Activated CD4-positive, alpha-beta T cell treated with anti-CD3 and anti-CD28 coated beads, Interleukin-2, amount 50 U/mL, for 48 hours (primary cell): ENCODE results near the gene B3GLCT.

Experiments
- DNase-seq, 2 experiments: peaks; one replicate each; pipeline ENCODE4 v3.0.0-alpha.2; 2020

B3GLCT gene

DNA sequence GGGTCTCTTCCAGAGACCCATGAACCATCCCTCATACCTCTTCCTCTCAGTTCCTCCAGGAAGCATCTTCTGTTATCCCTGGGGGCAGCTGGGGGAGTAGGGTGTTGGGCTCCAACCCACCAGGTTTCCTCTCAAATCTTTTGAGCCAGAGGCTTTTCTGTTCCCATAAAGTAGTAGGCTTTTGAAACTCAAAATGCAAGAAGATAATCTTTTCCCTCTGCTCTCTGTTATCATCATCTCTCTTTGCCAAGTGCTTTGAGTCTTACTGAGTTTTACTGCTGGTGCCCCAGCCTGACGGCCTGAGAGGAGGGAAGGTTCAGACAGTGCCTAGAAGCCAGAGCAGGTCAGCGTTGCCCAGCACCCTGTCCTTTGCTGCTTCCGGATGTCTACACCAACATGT is 157.2 kb downstream of the B3GLCT start:
- DNase-seq: no peak

DNA sequence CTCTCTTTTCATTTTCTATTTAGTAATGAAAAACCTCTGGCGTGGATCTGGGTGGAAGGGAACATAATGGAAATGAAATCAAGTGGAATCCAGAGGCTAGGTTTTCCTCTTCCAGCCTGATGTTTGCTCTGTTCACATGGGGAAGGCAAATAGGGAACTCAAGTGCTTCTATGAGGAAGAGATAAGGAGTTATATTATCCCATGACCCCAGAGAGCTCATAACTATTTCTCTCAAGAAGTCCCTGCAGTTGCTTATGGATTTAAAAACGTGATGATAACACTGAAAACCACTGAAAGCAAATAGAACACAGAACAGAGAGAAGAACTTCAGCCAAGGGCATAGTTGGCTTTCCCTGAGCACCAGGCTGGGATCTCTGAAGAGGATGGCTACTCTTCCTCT is 157.8 kb downstream of the B3GLCT start:
- DNase-seq: no peak

DNA sequence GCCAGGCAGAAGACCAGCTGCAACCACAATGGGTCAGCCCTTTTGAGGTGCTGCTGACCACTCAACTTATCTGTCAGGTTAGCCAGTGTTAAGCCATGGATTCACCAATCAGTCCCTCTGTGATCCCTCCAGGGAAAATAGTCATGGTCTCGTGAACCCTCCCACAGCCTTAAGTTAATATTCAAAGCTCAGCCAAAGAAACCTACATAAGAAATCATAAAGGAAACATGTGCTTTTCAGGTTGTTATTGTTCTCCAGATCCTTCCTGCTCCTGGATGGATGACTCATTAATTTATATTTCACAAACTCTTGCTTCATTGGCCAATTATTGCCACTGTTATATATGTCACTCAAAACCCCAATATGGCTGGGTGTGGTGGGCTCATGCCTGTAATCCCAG is 161.9 kb downstream of the B3GLCT start:
- no peak for DNase-seq

DNA sequence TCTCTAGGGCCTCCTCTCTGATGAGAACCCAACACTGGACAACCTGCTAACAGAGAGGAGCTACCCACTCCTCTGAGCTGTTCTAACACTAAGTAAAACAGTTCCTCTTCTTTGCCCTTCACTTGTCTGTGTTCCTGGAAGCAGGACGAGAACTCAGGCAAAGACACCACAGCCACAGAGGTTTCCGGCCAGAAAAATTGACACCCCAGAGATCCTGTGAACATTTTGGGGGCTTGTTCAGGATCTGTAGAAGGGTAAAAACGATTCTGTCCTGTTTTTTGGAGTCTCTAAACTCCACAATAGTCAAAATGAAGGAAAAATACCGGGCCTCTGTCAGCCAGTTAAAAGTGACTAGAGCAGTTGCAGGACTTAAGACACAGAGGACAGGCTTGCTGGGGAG is 165.9 kb downstream of the B3GLCT start:
- DNase-seq: no peak

DNA sequence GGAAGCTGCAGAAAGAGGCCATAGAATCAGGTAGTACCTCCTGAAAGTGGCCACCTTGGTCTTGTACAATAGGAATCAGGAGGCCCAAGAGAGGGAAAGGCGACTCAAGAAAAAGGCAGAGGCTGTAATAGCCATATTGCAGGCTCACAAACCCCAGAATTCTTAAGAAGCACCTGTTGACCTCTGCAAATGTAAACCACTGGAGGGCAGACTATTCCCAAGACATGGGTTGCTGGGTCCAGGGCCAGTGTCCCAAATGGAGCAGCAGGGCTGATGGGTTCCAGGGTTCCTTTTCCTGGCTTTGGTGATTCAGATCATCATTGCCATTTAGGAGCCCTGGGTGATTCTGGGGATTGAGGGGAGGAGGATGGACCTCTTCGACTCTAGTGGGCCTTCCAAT is 167.6 kb downstream of the B3GLCT start:
- no peak for DNase-seq

DNA sequence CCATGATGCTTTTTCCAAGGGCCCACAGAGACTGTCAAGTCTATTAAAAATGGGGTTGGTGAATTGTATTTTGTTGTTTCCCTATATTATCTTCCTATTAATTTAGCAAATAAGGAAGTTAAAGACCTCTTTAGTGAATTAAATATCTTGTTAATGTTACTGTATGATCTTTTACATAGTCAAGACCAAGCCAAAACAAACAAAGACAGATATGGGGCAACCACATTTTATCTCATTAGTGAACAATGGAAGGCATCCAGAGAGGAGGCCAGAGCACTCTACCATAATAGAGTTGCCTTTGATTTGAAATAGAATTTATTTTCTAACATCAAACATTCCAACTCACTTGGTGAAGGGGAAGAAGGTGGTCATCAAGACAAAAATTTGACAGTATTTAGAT is 169.4 kb downstream of the B3GLCT start:
- DNase-seq: no peak

DNA sequence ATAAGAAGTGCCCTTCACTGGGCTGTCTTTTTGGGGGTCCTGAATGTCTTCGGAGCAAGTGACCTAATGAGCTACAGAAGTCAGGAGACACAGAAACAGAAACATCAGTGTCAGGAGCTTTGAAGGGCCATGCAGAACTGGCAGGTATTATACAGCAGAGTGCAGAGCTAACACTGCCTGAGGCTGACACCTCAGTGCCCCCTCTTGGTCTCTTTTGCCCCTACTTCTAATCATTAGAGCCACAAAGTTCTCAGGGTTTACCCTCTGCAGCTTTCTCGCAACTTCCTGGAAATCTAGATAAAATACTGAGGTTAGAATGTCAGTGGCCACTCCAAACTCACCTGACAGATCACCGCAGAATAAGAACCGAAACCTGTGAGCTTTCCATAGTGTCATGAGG is 172.7 kb downstream of the B3GLCT start:
- DNase-seq: no peak

DNA sequence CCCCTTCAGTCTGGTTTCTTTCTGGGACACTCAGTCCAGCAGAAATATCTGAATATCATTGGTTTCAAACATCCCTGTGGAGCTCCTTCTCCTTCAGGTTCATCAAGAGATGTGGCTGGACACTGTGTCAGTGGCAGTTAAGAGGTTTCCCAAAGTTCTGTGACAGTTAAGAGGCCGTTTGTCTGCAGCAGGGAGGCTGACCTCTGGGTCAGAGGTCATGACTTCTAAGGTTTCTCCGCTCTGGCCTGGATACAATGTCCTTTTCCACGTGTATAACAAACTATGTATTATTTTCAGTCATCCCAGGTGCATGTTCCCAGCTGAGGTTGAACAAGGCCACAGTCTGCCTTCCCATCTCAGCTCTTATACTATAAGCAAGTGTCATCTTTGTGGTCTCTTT is 174.9 kb downstream of the B3GLCT start:
- no peak for DNase-seq

DNA sequence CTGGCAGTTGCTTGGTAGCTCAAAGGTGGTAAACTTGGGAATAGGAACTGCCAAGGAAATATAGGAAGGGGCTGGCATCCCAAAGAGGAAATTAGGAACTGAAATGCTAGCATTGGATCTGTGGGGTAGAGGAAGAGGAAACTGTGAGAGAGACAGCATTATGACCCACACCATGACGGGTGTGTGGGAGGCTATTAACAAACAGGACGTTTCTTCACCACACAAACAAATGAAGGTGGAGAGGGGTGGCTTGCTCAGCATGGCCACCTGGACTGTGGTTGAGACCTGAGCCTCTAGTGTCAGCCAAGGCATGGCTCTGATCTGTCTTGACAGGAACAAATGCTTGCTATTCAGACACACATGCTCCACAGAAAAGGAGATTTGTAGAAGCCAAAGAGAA is 178.2 kb downstream of the B3GLCT start:
- DNase-seq: no peak

DNA sequence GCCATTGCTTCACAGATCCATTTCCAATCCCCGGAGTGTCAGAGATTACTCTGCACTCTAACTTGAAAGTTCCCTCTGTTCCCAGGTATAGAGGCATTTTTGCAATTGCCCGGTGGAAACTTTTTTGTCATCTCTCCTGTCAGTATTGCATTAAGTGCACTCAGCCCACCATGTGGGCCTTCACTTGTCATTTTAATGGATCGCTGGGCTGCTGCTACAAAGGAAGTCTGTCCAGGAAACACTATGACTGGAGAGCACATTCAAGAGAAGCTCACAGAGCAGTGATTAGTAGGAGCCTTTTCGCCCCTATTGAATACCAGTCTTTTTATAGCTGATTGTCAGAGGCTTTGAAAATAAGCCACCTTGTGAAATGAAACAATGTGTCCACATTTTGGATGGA is 180.9 kb downstream of the B3GLCT start:
- DNase-seq: no peak
